ENCODE results near the gene SCNN1B.
"Not testable (repeated sequence)": the region's sequence is repeated elsewhere in the genome, so short reads cannot be mapped to it uniquely, and the experiment has no call there.

Gene SCNN1B

GRCh38 chr16:23395732-23396131 is 93.6 kb downstream of the SCNN1B start:
- POLR2A ChIA-PET = no interaction called here
- TF ChIP-seq CTCF (IDR thresholded peaks at IDR 0.05; ENCODE audit: control extremely low read depth, extremely low read depth, low read depth, missing control alignments) = no peak
- DNase-seq (ENCODE audit: extremely low spot score) = no peak
- CTCF ChIA-PET = no interaction called here

- no peak for DNase-seq (ENCODE audit: extremely low spot score)
- ChIA-PET CTCF (interaction anchor here (0.9 kb wide), 1 partner anchor 28 kb away, joined by 3 read pairs; no protein-coding TSS in a partner anchor), POLR2A (no interaction called here)
- no peak for TF ChIP-seq CTCF (IDR thresholded peaks at IDR 0.05; ENCODE audit: control extremely low read depth, extremely low read depth, low read depth, missing control alignments)
Measured at GRCh38 chr16:23397464-23397863, 95.4 kb downstream of the SCNN1B start.

- ChIA-PET POLR2A (no interaction called here), CTCF (interaction anchor here (1.0 to 2.7 kb wide), 6 partner anchors 10 to 223 kb away, joined by 3 to 14 read pairs (median 4); no protein-coding TSS in a partner anchor)
- no peak for TF ChIP-seq CTCF (IDR thresholded peaks at IDR 0.05; ENCODE audit: control extremely low read depth, extremely low read depth, low read depth, missing control alignments)
- DNase-seq (ENCODE audit: extremely low spot score) = no peak
Measured at GRCh38 chr16:23398987-23399805, 97.1 kb downstream of the SCNN1B start.

- POLR2A ChIA-PET; DNase-seq (ENCODE audit: extremely low spot score): not testable (repeated sequence)
- CTCF ChIA-PET = interaction anchor here (2.3 to 2.7 kb wide), 2 partner anchors 15 to 35 kb away, joined by 11 to 14 read pairs; no protein-coding TSS in a partner anchor
Measured at GRCh38 chr16:23400447-23400846, 98.3 kb downstream of the SCNN1B start.

- POLR2A ChIA-PET = no interaction called here
- CTCF ChIA-PET = interaction anchor here (0.6 to 2.7 kb wide), 2 partner anchors 14 to 35 kb away, joined by 3 to 11 read pairs; no protein-coding TSS in a partner anchor
- TF ChIP-seq CTCF (IDR thresholded peaks at IDR 0.05; ENCODE audit: control extremely low read depth, extremely low read depth, low read depth, missing control alignments) = no peak
- no peak for DNase-seq (ENCODE audit: extremely low spot score)
Measured at GRCh38 chr16:23401139-23401538, 99.0 kb downstream of the SCNN1B start.

- CTCF ChIA-PET = no interaction called here
- POLR2A ChIA-PET = no interaction called here
- DNase-seq (ENCODE audit: extremely low spot score) = no peak
- TF ChIP-seq CTCF (IDR thresholded peaks at IDR 0.05; ENCODE audit: control extremely low read depth, extremely low read depth, low read depth, missing control alignments) = no peak
Measured at GRCh38 chr16:23402100-23402499, 100.0 kb downstream of the SCNN1B start.

GRCh38 chr16:23403547-23403946 is 101.4 kb downstream of the SCNN1B start:
- CTCF ChIA-PET = interaction anchor here (1.4 to 2.4 kb wide), 4 partner anchors 10 to 31 kb away, joined by 4 to 12 read pairs (median 6); no protein-coding TSS in a partner anchor
- POLR2A ChIA-PET = no interaction called here

More at GRCh38 chr16:23403547-23403946, 101.4 kb downstream of the SCNN1B start:
- no peak for DNase-seq (ENCODE audit: extremely low spot score)
- TF ChIP-seq CTCF (IDR thresholded peaks at IDR 0.05; ENCODE audit: control extremely low read depth, extremely low read depth, low read depth, missing control alignments) = no peak
